ENCODE results near the gene SPI1.

SPI1 gene

DNA sequence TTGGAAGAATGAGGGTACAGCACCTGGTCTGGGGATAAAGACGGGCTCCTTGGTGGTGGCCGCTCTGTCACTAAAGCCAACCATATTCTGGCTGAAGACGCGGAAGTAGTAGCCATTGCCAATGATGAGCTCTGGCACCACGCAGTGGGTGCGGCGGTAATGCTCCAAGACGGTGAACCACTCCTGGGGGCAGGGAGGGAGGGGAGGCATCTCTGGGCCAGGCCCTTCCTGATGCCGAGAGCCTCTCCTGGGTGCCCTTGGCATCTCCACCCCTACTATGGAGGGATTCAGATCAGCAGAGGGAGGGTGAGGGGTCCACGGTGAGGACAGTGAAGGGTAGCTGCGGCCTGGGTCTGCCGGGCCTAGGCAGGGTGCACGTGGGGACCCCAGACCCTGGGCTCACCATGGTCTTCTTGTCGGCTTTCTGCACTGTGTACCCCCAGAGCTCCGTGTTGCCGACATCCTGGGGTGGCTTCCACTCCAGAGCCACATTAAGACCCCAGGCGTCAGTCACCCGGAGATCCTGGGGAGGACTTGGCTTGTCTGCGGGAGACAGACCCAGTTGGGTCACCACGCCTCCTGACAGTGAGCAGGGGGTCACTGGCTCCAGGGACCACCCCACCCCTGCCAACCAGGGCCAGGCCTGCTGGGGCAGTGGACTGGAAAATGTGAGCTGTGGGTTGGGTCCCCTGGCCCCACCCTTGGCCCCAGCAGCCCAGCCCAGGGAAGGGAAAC is 45.4 kb downstream of the SPI1 start:
- no peak overlapping the region for H3K4me3 ChIP-seq (ENCODE audit: control insufficient read depth in 1 of 7, extremely low read depth in 1 of 7, insufficient read depth in 4 of 7, low read depth in 2 of 7, low read length in 6 of 7)
- no peak overlapping the region for H3K27ac ChIP-seq (ENCODE audit: insufficient read depth in 1 of 2, low read depth in 1 of 2, low read length in 2 of 2, poor library complexity in 1 of 2, severe bottlenecking in 2 of 2)
- WGBS (ENCODE audit: insufficient coverage) = 98% methylated on average over 19 of the region's 20 CpGs
- peaks cover 0 to 34% (median 5%) of the 10 kb centered on the region in 4 experiments for H3K36me3 ChIP-seq (ENCODE audit: control insufficient read depth in 4 of 4, insufficient read depth in 4 of 4, low read length in 3 of 4)
- H3K9me3 ChIP-seq (ENCODE audit: control extremely low read depth in 1 of 5, control insufficient read depth in 4 of 5, insufficient read depth in 2 of 5, low read depth in 1 of 5, low read length in 4 of 5) = no peaks in the 10 kb centered on the region
- H3K4me1 ChIP-seq (ENCODE audit: control extremely low read depth in 1 of 4, control insufficient read depth in 4 of 4, insufficient read depth in 4 of 4, low read length in 3 of 4) = no peaks in the 10 kb centered on the region
- ChIA-PET CTCF (interaction anchor here (0.6 to 3.0 kb wide), 2 partner anchors 10 to 23 kb away, joined by 5 to 10 read pairs; no protein-coding TSS in a partner anchor), POLR2A (interaction anchor here (0.6 kb wide), 1 partner anchor 189 kb away, joined by 7 read pairs; no protein-coding TSS in a partner anchor)
- no peak for DNase-seq
- no peaks in the 10 kb centered on the region for H3K27me3 ChIP-seq (replicated peaks in 2 of 5; ENCODE audit: control insufficient read depth in 4 of 5, insufficient read depth in 5 of 5, low read length in 4 of 5)

GRCh38 chr11:47332303-47332711 is 46.0 kb downstream of the SPI1 start:
- Histone ChIP-seq H3K4me3 (ENCODE audit: control insufficient read depth in 1 of 7, extremely low read depth in 1 of 7, insufficient read depth in 4 of 7, low read depth in 2 of 7, low read length in 6 of 7) (no peak overlapping the region), H3K27me3 (replicated peaks in 2 of 5; ENCODE audit: control insufficient read depth in 4 of 5, insufficient read depth in 5 of 5, low read length in 4 of 5) (no peaks in the 10 kb centered on the region), H3K4me1 (ENCODE audit: control extremely low read depth in 1 of 4, control insufficient read depth in 4 of 4, insufficient read depth in 4 of 4, low read length in 3 of 4) (no peaks in the 10 kb centered on the region), H3K9me3 (ENCODE audit: control extremely low read depth in 1 of 5, control insufficient read depth in 4 of 5, insufficient read depth in 2 of 5, low read depth in 1 of 5, low read length in 4 of 5) (no peaks in the 10 kb centered on the region), H3K36me3 (ENCODE audit: control insufficient read depth in 4 of 4, insufficient read depth in 4 of 4, low read length in 3 of 4) (peaks cover 0 to 41% (median 8%) of the 10 kb centered on the region in 4 experiments), H3K27ac (ENCODE audit: insufficient read depth in 1 of 2, low read depth in 1 of 2, low read length in 2 of 2, poor library complexity in 1 of 2, severe bottlenecking in 2 of 2) (no peak overlapping the region)
- DNase-seq = no peak
- 94% methylated on average over 13 of the region's 13 CpGs for WGBS (ENCODE audit: insufficient coverage)
- ChIA-PET POLR2A (no interaction called here), CTCF (interaction anchor here (3.0 kb wide), 1 partner anchor 10 kb away, joined by 10 read pairs; no protein-coding TSS in a partner anchor)

- WGBS (ENCODE audit: insufficient coverage) = 93% methylated on average over 18 of the region's 21 CpGs
- no peaks in the 10 kb centered on the region for H3K9me3 ChIP-seq (ENCODE audit: control extremely low read depth in 1 of 5, control insufficient read depth in 4 of 5, insufficient read depth in 2 of 5, low read depth in 1 of 5, low read length in 4 of 5)
- ChIA-PET CTCF (interaction anchor here (3.0 kb wide), 1 partner anchor 11 kb away, joined by 10 read pairs; no protein-coding TSS in a partner anchor), POLR2A (interaction anchor here (0.7 kb wide), 1 partner anchor 78 kb away, joined by 4 read pairs; no protein-coding TSS in a partner anchor)
- H3K4me1 ChIP-seq (ENCODE audit: control extremely low read depth in 1 of 4, control insufficient read depth in 4 of 4, insufficient read depth in 4 of 4, low read length in 3 of 4) = no peaks in the 10 kb centered on the region
- H3K36me3 ChIP-seq (ENCODE audit: control insufficient read depth in 4 of 4, insufficient read depth in 4 of 4, low read length in 3 of 4) = peaks cover 0 to 47% (median 11%) of the 10 kb centered on the region in 4 experiments
- H3K27me3 ChIP-seq (replicated peaks in 2 of 5; ENCODE audit: control insufficient read depth in 4 of 5, insufficient read depth in 5 of 5, low read length in 4 of 5) = no peaks in the 10 kb centered on the region
- H3K4me3 ChIP-seq (ENCODE audit: control insufficient read depth in 1 of 7, extremely low read depth in 1 of 7, insufficient read depth in 4 of 7, low read depth in 2 of 7, low read length in 6 of 7) = no peak overlapping the region
- no peak overlapping the region for H3K27ac ChIP-seq (ENCODE audit: insufficient read depth in 1 of 2, low read depth in 1 of 2, low read length in 2 of 2, poor library complexity in 1 of 2, severe bottlenecking in 2 of 2)
- DNase-seq = no peak
Measured at GRCh38 chr11:47331454-47332302, 46.7 kb downstream of the SPI1 start.

DNA sequence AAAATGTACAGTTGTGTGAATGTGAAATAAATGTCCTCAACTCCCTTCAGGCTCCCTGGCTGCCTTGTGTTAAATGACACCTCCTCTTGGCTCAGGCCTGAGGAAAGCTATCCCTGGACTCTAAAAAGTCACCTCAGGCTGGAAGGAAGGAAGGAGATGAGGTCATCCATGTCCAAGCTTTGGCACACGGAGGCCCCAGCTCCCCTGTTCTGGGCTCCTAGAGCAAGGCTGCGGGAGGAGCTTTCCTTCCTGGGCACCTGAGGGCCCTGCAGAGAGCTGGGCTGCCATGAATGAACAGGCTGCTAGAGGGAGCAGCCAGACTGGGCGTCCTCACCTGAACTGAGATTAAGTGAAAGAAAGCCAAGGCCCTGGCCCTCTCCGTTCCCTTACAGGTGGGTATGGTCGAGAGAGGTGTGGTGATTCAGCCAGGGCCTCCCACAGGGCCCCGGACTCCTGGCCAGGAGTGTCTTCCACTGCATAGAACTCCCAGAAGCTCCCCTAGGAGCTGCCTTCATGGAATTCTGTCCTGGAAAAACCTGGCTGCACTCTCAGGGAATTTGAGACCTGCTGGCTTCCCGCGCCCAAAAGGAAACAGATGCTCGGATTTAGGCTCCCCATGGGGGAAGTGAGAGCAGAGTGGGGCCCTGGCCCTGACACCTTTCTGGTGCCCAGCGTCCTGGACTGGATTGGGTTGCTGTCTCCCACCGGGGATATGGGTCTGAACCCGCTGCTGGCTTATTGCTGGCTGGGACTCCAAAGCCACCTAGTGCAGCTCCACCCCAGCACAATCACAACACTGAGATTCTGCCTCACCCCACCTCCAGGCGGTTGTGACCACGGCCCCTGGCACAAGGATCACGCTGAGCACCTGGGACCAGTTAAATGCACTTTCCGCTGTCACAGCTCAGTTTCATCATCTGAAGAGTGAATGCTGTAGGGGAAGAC is 48.1 kb downstream of the SPI1 start:
- ChIA-PET POLR2A (interaction anchor here (1.6 kb wide), 1 partner anchor 41 kb away, joined by 3 read pairs; no protein-coding TSS in a partner anchor), CTCF (interaction anchor here (0.7 to 2.2 kb wide), 2 partner anchors 50 to 124 kb away, joined by 4 to 5 read pairs; no protein-coding TSS in a partner anchor)
- H3K4me1 ChIP-seq (ENCODE audit: control extremely low read depth in 1 of 4, control insufficient read depth in 4 of 4, insufficient read depth in 4 of 4, low read length in 3 of 4) = peaks cover 0 to 7% (median 3%) of the 10 kb centered on the region in 4 experiments
- 90% methylated on average over 15 of the region's 16 CpGs for WGBS (ENCODE audit: insufficient coverage)
- DNase-seq = no peak
- H3K9me3 ChIP-seq (ENCODE audit: control extremely low read depth in 1 of 5, control insufficient read depth in 4 of 5, insufficient read depth in 2 of 5, low read depth in 1 of 5, low read length in 4 of 5) = no peaks in the 10 kb centered on the region
- no peak overlapping the region for H3K4me3 ChIP-seq (ENCODE audit: control insufficient read depth in 1 of 7, extremely low read depth in 1 of 7, insufficient read depth in 4 of 7, low read depth in 2 of 7, low read length in 6 of 7)
- peaks cover 0 to 58% (median 13%) of the 10 kb centered on the region in 4 experiments for H3K36me3 ChIP-seq (ENCODE audit: control insufficient read depth in 4 of 4, insufficient read depth in 4 of 4, low read length in 3 of 4)
- H3K27me3 ChIP-seq (replicated peaks in 2 of 5; ENCODE audit: control insufficient read depth in 4 of 5, insufficient read depth in 5 of 5, low read length in 4 of 5) = no peaks in the 10 kb centered on the region
- peak overlapping the region in 1 of 2 experiments; percentile 7 for H3K27ac ChIP-seq (ENCODE audit: insufficient read depth in 1 of 2, low read depth in 1 of 2, low read length in 2 of 2, poor library complexity in 1 of 2, severe bottlenecking in 2 of 2)

DNA sequence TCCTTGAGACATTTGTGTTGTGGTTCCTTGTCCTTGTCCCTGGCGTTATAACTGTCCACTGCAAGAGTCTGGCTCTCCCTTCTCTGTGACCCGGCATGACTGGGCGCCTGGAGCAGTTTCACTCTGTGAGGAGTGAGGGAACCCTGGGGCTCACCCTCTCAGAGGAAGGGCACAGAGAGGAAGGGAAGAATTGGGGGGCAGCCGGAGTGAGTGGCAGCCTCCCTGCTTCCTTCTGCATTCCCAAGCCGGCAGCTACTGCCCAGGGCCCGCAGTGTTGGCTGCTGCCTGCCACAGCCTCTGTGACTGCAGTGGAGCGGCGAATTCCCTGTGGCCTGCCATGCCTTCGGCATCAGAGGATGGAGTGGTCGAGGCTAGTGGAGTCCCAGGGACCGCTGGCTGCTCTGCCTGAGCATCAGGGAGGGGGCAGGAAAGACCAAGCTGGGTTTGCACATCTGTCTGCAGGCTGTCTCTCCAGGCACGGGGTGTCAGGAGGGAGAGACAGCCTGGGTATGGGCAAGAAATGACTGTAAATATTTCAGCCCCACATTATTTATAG is 48.8 kb downstream of the SPI1 start:
- H3K4me3 ChIP-seq (ENCODE audit: control insufficient read depth in 1 of 7, extremely low read depth in 1 of 7, insufficient read depth in 4 of 7, low read depth in 2 of 7, low read length in 6 of 7) = no peak overlapping the region
- no peaks in the 10 kb centered on the region for H3K27me3 ChIP-seq (replicated peaks in 2 of 5; ENCODE audit: control insufficient read depth in 4 of 5, insufficient read depth in 5 of 5, low read length in 4 of 5)
- 99% methylated on average over 9 of the region's 12 CpGs for WGBS (ENCODE audit: insufficient coverage)
- peaks cover 0 to 13% (median 6%) of the 10 kb centered on the region in 4 experiments for H3K4me1 ChIP-seq (ENCODE audit: control extremely low read depth in 1 of 4, control insufficient read depth in 4 of 4, insufficient read depth in 4 of 4, low read length in 3 of 4)
- ChIA-PET CTCF (interaction anchor here (2.2 kb wide), 1 partner anchor 125 kb away, joined by 5 read pairs; no protein-coding TSS in a partner anchor), POLR2A (interaction anchor here (1.6 kb wide), 1 partner anchor 41 kb away, joined by 3 read pairs; no protein-coding TSS in a partner anchor)
- H3K9me3 ChIP-seq (ENCODE audit: control extremely low read depth in 1 of 5, control insufficient read depth in 4 of 5, insufficient read depth in 2 of 5, low read depth in 1 of 5, low read length in 4 of 5) = no peaks in the 10 kb centered on the region
- H3K27ac ChIP-seq (ENCODE audit: insufficient read depth in 1 of 2, low read depth in 1 of 2, low read length in 2 of 2, poor library complexity in 1 of 2, severe bottlenecking in 2 of 2) = peak overlapping the region in 1 of 2 experiments; percentile 7
- no peak for DNase-seq
- peaks cover 0 to 58% (median 13%) of the 10 kb centered on the region in 4 experiments for H3K36me3 ChIP-seq (ENCODE audit: control insufficient read depth in 4 of 4, insufficient read depth in 4 of 4, low read length in 3 of 4)

Measured in common myeloid progenitor, CD34-positive (primary cell).